ENCODE data around the gene ADNP. TPM values are rescaled to one million over a fixed set of nuclear protein-coding genes. Genes with fewer than 3 reads are reported as not detected.

The ADNP gene
- total RNA-seq, 1 donor from 2014 or later, result 132 TPM

- TF ChIP-seq CTCF (conservative IDR thresholded peaks at IDR 0.05), result no peak
- Mint-ChIP-seq H3K27ac (ENCODE audit: unreplicated experiment) (no peak overlapping the region), H3K4me3 (no peak overlapping the region), H3K36me3 (ENCODE audit: low read depth) (no peaks in the 10 kb centered on the region), H3K9me3 (no peaks in the 10 kb centered on the region), H3K4me1 (peaks cover 65% of the 10 kb centered on the region), H3K27me3 (ENCODE audit: low read depth) (no peaks in the 10 kb centered on the region)
- DNase-seq (ENCODE audit: low read depth, low spot score), result no peak
These were observed 14.3 kb downstream of the ADNP start for GRCh38 chr20:50916934-50917333.

- TF ChIP-seq CTCF (conservative IDR thresholded peaks at IDR 0.05), result no peak
- no peak for DNase-seq (ENCODE audit: low read depth, low spot score)
- Mint-ChIP-seq H3K9me3 (no peaks in the 10 kb centered on the region), H3K27me3 (ENCODE audit: low read depth) (no peaks in the 10 kb centered on the region), H3K27ac (ENCODE audit: unreplicated experiment) (no peak overlapping the region), H3K4me3 (no peak overlapping the region), H3K36me3 (ENCODE audit: low read depth) (no peaks in the 10 kb centered on the region), H3K4me1 (peaks cover 65% of the 10 kb centered on the region)
These were observed 15.0 kb downstream of the ADNP start for GRCh38 chr20:50916257-50916656.

GRCh38 chr20:50915424-50915823 lies 15.8 kb downstream of the ADNP start:
- no peak for TF ChIP-seq CTCF (conservative IDR thresholded peaks at IDR 0.05)
- no peak for DNase-seq (ENCODE audit: low read depth, low spot score)
- Mint-ChIP-seq H3K27ac (ENCODE audit: unreplicated experiment) (no peak overlapping the region), H3K27me3 (ENCODE audit: low read depth) (no peaks in the 10 kb centered on the region), H3K4me3 (no peak overlapping the region), H3K9me3 (no peaks in the 10 kb centered on the region), H3K4me1 (peaks cover 66% of the 10 kb centered on the region), H3K36me3 (ENCODE audit: low read depth) (no peaks in the 10 kb centered on the region)

- no peak for DNase-seq (ENCODE audit: low read depth, low spot score)
- Mint-ChIP-seq H3K27ac (ENCODE audit: unreplicated experiment) (no peak overlapping the region), H3K36me3 (ENCODE audit: low read depth) (peaks cover 3% of the 10 kb centered on the region), H3K4me3 (no peak overlapping the region), H3K4me1 (peaks cover 69% of the 10 kb centered on the region), H3K9me3 (no peaks in the 10 kb centered on the region), H3K27me3 (ENCODE audit: low read depth) (no peaks in the 10 kb centered on the region)
- TF ChIP-seq CTCF (conservative IDR thresholded peaks at IDR 0.05), result no peak
These were observed 17.4 kb downstream of the ADNP start for GRCh38 chr20:50913690-50914375.

GRCh38 chr20:50911716-50912115 lies 19.5 kb downstream of the ADNP start:
- TF ChIP-seq CTCF (conservative IDR thresholded peaks at IDR 0.05), result no peak
- Mint-ChIP-seq H3K27ac (ENCODE audit: unreplicated experiment) (no peak overlapping the region), H3K27me3 (ENCODE audit: low read depth) (no peaks in the 10 kb centered on the region), H3K9me3 (no peaks in the 10 kb centered on the region), H3K4me1 (peaks cover 57% of the 10 kb centered on the region), H3K4me3 (no peak overlapping the region), H3K36me3 (ENCODE audit: low read depth) (peaks cover 3% of the 10 kb centered on the region)
- DNase-seq (ENCODE audit: low read depth, low spot score), result no peak
